Glomerular endothelial cell (primary cell): Measurements from ENCODE around the gene BMP8B. TPM values are rescaled to one million over a fixed set of nuclear protein-coding genes. Genes with fewer than 3 reads are reported as not detected.
"Not testable (repeated sequence)": the region's sequence is repeated elsewhere in the genome, so short reads cannot be mapped to it uniquely, and the experiment has no call there.

Experiments used
- DNase-seq: peaks from one replicate; pipeline ENCODE4 v3.0.0-alpha.2; 2011; ENCODE audit warnings: low read depth, low spot score; ENCODE audit errors: extremely low read depth
- total RNA-seq: library from RNA; depleted of rRNA; stranded (reverse); fragments of >200 nt; gene quantifications from 2 replicates; pipeline ENCODE4 v1.2.3, GENCODE V29; 2015

Gene BMP8B, protein sequence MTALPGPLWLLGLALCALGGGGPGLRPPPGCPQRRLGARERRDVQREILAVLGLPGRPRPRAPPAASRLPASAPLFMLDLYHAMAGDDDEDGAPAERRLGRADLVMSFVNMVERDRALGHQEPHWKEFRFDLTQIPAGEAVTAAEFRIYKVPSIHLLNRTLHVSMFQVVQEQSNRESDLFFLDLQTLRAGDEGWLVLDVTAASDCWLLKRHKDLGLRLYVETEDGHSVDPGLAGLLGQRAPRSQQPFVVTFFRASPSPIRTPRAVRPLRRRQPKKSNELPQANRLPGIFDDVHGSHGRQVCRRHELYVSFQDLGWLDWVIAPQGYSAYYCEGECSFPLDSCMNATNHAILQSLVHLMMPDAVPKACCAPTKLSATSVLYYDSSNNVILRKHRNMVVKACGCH
- 0.05 TPM in 1 of 2 replicates, not detected in the other for total RNA-seq

DNA sequence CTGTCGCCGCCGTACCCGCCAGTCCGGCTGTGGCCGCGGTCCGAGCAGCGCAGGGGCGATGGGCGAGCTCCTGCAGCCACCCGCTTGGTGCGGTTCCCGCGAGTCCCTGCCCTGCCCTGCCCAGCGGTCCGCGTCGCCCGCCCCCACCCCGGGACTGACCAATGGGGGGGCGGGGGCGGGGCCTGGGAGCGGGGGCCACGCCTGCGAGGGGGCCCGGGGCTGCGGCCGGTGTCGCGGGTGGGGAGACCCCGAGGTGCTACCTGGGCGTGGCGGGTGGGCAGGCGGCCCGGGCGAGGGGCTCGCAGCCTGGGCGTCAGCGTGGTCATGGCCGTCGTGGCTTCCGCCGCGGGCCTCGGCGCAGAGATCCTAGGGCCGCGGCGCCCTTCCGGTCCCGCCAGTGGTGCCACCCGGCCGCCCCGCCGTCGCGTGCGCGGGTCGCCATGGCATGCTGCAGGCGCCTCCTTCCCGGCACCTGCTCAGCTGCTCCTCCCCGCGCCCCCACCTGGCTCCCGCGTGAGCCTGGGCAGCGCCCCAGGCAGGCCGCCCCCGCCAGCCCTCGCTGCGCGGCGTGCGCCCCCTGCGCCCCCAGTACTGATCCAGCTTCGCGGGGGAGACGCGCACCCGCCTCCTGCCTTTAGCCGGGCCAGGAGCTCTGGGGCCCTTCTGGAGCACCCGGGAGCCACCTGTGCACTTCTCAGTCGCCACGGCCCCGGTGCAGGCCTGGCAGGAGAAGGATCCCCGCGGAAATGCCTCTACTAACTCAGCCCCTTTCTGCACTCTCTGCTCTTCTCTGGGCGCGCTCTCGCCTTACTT lies at the start of gene BMP8B:
Gene BMP8B, minus strand, starts transcription at position 108 of the 813 bp plus-strand sequence. CDS start 380 bp downstream, outside the sequence.
- DNase-seq: no peak

DNA sequence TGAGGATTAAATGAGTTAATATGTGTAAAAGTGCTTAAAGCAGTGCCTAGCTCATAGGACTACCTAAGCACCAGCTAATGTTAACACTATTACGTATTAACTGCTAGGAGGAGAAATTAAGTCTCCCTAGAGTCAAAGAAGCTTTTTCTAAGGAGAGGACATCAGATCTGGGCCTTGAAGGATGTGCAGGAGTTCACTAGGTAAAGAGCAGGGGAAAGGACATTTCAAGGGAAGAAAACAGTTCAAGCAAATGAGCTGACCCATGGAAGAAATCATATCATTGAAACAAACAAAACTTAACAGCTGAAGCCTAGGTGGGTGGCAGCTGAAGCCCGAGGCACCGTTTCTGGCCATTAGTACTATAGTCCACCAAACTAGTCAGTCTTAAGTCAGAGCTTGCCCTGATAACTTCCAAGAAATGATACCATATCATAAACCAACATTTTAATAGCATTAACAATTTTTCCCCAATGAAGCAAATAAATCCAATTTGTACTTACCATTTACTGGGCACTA lies 48.0 kb upstream of the BMP8B start:
- no peak for DNase-seq

DNA sequence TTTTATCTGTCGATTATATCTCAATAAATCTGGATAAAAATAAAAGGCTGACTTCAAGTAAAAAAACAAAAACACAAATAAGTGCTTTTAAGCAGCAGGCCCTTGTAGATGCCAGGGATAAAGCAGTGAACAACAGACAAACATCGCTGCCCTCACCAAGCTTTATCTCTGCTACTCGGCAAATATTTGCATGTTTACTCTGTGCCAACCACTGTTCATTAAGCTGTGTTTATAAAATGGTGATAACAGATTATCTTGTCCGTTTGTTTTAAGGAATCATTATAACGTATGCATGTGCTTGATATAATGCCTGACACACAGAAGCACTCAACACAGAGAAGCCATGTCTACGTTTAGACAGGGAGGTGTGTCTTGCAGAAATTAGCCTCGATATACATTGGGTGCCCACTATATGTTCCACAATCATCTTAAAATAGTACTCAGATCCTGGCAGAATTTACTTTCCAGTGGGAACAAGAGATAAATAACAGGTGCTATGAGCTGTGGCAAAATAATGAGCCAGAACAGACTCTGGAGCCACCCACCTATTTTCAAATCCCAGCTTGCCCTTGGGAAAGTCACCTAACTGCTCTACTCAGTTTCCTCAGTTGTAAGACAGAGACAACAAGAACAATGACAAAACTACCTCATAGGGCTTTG lies 47.4 kb upstream of the BMP8B start:
- DNase-seq: no peak

DNA sequence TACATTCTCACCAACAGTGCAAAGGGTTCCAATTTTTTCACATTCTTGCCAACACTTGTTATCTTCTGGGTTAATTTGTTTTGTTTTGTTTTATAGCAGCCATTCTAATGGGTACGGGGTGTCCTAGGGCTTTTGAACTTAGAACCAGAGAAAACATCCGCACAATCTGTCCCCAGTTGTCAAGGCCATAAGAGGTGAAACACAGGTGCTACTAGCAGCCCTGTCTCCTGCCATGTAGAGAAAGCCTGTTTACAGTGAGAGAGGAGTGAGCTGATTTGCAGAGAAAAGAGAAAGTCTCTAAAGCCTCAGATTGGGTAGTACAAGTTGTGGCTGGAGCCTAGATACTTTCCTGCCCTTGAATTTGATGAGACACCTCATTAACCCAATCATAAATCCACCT lies 46.4 kb upstream of the BMP8B start:
- no peak for DNase-seq

DNA sequence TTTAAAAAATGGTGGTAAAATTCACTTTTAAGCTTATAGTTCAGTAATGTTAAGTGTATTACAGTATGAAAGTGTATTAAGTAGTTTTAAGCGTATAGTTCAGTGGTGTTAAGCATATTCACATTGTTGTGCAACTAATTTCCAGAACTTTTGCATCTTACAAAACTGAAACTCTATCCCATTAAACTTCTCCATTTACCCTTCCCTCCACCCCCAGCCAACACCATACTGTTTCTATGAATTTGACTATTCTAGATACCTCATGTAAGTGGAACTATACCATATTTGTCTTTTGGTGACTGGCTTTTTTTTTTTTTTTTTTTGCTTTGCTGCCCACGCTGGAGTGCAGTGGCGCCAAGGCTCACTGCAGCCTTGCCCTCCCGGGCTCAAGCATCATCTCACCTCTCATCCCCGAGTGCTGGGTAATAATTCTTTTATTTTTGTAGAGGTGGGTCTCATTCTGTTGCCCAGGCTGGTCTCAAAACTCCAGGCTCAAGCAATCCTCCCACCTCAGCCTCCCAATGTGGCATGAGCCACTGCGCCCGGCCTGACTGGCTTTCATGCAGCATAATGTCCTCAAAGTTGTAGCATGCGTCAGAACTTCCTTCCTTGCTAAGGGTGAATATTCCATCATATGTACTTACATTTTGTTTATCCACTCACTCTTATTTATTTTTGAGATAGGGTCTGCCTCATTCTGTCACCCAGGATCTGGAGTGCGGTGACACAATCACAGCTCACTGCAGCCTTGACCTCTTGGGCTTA lies 45.1 kb upstream of the BMP8B start:
- DNase-seq: no peak

DNA sequence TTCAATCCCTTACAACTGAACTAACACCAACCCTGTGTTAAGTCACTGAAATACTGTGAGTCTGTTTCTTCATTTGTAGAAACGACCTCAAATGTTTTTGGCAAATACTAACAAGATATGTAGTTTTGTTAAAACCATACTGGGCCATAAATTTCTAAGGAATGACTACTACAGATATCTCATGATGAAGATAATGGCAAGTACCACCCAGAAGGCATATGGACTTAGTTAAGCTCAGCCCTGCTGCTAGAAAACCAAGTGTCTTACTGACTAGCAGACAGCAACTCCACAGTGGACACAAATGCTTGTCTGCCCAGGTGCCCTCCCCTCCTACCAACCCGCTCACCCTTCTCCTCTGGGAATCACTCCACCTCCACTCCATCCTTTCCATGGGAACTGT lies 44.5 kb upstream of the BMP8B start:
- no peak for DNase-seq

DNA sequence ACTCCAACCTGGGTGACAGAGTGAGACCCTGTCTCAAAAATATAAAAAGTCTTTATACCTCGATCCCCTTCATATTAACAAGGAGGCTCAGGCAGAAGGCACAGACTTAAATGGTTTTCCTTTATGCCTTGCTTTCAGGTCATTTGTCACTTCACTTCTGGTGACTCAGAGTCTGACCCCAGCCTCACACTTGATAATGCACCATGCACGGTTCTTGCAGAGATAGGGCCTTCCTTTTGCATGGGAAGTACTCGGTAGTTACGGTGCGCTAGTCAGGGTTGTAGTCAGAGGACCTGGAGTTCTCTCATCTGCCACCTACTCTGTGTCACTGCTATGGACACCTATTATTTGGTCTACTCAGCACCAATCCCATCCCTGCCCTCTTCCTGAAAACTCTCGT lies 43.6 kb upstream of the BMP8B start:
- DNase-seq: no peak

DNA sequence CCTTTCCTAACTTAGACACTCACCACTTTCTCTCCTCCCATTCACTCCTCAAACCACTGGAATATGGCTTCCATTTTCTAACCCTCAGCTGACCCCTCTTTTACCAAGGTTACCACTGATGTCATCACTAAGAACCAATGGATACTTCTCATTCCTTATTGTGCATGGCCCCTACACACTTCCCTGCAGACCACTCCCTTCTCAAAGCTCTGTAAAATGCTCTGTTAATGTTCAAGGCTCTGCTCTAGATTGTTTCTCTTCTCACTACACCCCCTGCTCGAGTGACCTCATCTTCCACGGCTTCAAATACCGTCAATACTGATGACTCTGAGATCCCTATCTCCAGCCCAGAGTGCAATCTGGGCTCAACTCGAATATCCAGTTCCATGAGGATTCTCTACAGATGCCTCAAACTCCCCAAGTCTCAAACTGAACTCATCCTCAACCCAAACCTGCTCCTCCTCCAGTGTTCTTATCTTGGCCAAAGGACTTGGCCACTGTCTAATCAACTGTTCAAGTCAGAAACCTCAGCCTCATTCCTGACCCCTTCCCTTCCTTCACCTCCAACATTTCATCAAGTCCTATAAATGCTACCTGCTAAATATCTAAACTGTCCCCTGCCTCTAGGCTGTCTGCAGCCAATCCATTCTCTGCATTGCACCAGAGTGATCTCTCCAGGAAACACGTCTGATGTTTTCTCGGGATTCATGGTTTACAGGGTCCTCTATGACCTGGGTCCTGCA lies 41.3 kb upstream of the BMP8B start:
- no peak for DNase-seq

DNA sequence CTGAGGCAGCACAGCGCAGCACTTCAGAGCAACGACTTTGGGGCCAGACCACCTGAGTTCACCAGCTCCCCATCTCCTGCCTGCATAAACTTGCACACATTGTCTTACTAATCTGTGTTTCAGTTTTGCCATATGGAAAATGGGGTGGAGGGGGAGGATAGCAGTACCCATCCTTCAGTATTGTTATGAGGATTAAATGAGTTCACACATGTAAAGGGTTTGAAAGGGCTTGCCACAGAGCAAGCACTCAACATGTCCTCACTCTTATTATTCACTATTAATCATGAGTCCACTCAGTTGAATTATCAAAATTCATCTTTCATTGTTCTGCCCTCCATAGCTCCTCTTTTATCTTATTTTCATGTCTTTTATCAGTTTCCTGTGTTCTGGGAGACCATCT lies 40.1 kb upstream of the BMP8B start:
- no peak for DNase-seq

DNA sequence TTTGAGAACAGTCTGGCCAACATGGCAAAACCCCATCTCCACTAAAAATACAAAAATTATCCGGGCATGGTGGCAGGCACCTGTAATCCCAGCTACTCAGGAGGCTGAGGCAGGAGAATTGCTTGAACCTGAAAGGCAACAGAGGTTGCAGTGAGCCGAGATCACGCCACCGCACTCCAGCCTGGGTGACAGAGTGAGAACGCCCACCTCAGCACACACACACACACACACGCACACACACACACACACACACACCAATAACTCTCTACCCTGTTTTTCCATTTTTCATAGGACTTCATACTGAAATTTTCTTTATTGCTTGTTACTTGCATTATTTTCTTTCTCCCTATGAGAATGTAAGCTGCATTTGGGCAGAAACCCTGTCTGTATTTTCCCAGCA lies 39.6 kb upstream of the BMP8B start:
- DNase-seq: not testable (repeated sequence)

DNA sequence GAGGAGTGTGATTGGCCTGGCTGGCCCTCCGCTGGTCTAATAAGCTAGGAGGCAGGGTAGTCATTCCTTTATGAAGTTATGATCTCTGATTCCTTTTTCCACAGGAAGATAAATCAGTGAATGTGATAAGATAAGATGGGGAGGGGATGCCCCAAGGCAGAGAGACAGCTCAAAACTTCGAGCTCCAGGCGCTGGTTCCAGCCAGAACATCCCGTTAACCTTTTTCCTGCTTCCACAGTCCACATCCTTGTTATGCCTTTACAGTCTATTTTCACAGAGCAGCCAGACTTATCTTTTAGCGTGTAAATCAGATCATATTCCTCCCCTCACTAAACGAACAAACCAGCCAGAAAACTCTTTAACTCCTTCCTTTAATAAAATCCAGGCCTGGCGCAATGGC lies 38.5 kb upstream of the BMP8B start:
- DNase-seq: no peak

DNA sequence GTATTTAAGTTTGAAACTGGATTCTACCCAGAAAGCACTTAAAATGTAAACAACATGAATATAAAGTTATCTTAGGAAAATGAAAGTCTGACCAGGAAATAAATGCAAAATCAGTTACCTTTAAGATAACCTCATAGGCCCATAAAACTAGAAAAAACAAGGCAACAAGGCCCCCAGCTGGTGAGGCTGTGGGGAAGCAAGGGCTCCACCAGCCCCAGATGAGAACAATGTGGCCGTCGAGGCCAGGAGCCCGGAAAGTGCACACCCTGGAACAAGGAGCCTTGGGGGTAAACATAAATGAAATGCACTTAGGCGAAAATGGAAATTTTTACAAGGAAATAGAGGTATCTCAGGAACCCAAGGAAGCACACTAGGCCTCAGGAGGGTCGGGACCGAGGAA lies 37.9 kb upstream of the BMP8B start:
- no peak for DNase-seq

DNA sequence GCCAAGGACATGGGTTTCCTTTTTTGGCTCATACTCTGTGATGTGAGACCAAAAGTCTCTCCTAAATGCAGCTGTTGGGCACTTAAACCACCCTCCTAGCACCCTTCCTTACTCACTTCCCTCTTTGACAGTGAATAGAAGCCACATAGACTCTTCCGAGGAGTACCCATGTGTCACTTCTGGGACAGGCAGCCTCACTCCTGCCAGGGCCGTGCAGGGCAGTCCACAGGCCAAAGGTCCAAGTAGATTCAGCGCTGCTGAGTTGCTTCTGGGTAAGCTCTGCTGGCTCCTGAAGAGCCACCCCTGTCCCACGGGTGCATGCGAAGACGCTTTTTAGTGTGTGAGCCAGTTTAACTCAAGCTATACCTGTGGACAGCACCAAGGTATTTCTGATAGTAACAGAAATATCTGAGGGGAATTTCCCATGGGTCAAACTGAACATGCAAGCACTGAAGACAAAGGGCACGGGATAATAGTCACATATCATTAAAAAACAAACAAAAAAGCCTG lies 36.8 kb upstream of the BMP8B start:
- DNase-seq: no peak

DNA sequence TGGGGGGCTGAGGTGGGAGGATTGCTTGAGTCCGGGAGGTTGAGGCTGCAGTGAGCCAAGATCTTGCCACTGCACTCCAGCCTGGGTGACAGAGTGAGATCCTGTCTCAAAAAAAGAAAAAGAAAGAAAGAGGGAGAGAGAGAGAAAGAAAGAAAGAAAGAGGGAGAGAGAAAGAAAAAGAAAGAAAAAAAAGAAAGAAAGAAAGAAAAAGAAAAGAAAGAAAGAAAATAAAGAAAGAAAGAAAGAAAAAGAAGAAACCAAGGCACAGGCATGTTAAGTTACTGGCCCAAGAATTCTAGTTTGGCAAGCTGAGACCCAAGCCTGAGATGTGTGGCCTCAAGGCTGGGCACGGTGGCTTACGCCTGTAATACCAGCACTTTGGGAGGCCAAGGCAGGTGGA lies 34.8 kb upstream of the BMP8B start:
- DNase-seq: not testable (repeated sequence)

DNA sequence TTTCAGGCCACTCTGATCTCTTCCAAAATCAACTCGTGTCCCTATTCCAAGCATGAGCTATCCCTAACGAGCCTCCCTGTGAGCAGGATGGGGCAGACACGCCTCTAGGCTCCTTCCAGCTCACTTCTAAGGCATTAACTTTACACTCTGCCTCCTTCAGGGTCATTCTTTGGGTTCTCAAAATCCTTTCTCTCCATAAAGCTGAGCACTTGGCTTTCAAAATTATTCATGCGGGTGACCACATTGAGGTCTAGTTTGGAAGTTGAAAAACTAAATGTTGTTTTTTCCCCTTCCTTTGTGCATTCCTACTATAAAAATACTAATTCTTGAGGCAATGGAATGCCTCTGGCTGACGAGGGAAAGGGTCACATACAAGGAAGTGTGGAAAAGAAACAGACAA lies 33.5 kb upstream of the BMP8B start:
- DNase-seq: no peak

DNA sequence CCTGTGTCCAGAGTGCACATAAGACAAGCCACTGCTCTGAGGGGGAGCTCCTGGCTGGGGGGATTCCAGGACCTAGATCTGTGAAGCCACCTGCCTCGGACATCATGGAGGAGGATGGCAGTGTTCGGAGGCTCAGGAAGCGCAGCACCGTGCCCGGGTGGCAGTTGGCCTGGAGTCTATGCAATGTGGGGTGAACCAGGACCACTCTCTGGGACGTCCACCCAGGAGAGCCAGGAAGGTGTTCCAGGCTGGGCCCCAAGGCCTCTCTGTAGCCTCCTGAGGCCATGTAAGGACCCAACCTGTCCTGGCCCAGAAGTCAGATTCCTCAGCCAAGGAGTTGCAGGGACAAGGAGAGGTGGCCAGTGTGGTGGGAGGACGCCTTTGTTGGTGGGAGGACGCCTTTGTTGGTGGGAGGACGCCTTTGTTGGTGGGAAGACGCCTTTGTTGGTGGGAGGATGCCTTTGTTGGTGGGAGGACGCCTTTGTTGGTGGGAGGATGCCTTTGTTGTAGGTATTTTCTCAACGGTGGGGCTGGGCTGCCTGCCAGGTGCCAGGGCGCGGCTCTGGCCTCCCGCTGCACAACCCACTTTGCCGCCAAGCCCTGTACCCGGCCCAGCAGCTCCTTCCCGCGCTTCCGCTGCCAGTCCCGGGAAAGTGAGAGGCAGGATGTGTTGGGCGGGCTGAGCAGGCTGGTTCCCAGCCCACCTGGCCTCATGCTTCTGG lies 30.6 kb upstream of the BMP8B start:
- no peak for DNase-seq

DNA sequence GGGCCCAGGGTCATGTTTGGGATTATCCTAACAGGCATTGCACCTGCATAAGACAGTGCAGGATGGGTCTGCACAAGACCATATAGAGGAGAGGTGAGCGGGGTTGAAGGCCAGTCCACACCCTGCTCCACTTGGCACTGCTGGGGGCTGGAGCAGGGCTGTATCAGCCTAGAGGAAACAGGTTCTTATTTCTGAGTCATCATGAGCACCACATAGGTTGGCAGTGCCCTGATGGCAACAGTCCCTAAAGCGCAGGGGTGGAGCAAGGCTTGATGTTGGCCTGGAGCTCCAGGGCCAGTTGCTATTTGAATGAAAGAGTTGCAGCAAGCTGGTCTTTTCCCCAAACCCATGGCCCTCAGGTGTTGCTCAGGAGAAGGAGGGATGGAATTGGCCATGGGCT lies 29.8 kb upstream of the BMP8B start:
- no peak for DNase-seq

DNA sequence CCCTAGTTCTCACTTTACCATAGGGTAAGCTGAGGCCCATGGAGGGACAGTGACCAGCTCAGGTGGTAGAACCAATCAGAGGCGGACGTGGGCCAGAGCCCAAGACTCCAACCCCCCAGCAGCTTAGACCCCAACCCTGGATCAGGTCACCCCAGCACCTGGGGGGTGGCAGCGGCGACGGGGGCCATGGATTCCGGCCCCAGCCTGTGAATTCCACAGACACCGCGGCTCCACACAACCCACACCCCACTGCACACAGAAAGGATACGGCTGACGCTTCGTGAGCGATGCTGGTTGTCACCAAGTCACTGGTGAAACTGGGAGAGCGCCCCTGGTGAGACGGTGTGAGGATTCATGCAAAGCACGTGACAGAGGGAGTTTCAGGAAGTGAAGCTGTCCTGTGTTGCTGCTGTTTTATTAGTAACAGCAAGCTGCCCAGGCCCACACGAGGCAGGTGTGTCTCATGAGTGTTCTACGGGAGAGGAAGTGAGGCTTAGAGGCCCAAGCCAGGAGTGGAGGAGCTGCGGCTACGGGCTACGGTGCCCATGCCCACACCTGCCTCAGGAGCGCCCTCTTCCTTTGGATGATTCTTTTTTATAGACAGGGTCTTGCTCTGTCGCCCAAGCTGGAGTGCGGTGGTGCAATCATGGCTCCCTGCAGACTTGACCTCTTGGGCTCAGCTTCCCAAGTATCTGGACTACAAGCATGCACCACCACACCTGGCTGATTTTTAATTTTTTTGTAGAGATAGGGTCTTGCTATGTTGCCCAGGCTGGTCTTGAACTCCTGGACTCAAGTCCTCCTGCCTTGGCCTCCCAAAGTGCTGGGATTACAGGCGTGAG lies 28.6 kb upstream of the BMP8B start:
- DNase-seq: not testable (repeated sequence)
